Measurements from ENCODE around the gene ALLC.

DNA sequence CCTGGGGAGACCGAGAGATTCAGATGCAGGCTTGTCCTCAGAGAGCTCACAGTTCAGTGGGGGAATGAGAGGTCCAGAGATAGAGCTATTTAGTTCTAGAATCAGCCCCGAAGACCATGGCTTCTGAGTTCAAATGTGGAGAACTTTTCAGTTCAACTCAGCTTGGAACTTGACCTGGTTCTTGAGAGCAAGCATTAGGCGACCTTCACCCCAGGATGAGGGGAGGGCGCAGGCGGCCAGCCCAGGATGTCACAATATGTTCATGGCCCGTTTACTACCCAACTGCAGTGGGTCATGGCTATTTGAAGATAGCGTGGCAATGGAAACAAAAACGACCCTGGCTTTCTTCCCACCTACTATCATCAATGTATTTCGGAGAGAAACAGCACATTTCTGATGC lies 79.1 kb downstream of the ALLC start:
- TF ChIP-seq, protein P1, sequence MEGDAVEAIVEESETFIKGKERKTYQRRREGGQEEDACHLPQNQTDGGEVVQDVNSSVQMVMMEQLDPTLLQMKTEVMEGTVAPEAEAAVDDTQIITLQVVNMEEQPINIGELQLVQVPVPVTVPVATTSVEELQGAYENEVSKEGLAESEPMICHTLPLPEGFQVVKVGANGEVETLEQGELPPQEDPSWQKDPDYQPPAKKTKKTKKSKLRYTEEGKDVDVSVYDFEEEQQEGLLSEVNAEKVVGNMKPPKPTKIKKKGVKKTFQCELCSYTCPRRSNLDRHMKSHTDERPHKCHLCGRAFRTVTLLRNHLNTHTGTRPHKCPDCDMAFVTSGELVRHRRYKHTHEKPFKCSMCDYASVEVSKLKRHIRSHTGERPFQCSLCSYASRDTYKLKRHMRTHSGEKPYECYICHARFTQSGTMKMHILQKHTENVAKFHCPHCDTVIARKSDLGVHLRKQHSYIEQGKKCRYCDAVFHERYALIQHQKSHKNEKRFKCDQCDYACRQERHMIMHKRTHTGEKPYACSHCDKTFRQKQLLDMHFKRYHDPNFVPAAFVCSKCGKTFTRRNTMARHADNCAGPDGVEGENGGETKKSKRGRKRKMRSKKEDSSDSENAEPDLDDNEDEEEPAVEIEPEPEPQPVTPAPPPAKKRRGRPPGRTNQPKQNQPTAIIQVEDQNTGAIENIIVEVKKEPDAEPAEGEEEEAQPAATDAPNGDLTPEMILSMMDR (conservative IDR thresholded peaks at IDR 0.05 in 1 of 2, IDR thresholded peaks at IDR 0.05 in 1 of 2; ENCODE audit: extremely low read depth in 1 of 2, insufficient read depth in 1 of 2, low read depth in 1 of 2, low read length in 2 of 2): no peak
- no peak for TF ChIP-seq EZH2 (IDR thresholded peaks at IDR 0.05; ENCODE audit: borderline replicate concordance, low read length)
